PFSK-1 (cell line): ENCODE measurements around the gene CACNG7.

Experiments used
- FOXP2 ChIP-seq: optimal IDR thresholded peaks from 2 replicates; pipeline ENCODE3; 2011; ENCODE audit warnings: borderline replicate concordance, control low read depth, inconsistent platforms; ENCODE audit not compliant: insufficient read depth; ENCODE audit errors: extremely low read length, extremely low read depth
- POLR2AphosphoS5 ChIP-seq: IDR thresholded peaks from 2 replicates; pipeline ENCODE4 v1.6.1; 2012; ENCODE audit warnings: low read depth, mild to moderate bottlenecking, control low read depth, low read length, moderate library complexity
- REST ChIP-seq, 2 experiments: IDR thresholded peaks; 2 replicates each; pipeline versions ENCODE4 v1.6.1 to v1.8.0; 2011 to 2012; ENCODE audit warnings: low read depth in 2 of 2, low read length in 2 of 2, control low read depth in 1 of 2, inconsistent platforms in 1 of 2, mild to moderate bottlenecking in 1 of 2, moderate library complexity in 1 of 2; ENCODE audit not compliant: insufficient read depth in 1 of 2
- SIN3A ChIP-seq: IDR thresholded peaks from 2 replicates; pipeline ENCODE4 v1.6.1; 2012; ENCODE audit warnings: mild to moderate bottlenecking, low read length, moderate library complexity, borderline replicate concordance; ENCODE audit not compliant: insufficient read depth

- TF ChIP-seq FOXP2 (no peak), REST (IDR thresholded peaks at IDR 0.05; ENCODE audit: insufficient read depth in 1 of 2, low read depth in 2 of 2, low read length in 2 of 2) (no peak), SIN3A (no peak), POLR2AphosphoS5 (no peak)
These were observed 27.3 kb upstream of the CACNG7 start, which contains the start of gene PRKCG for GRCh38 chr19:53881482-53882390.
